Pons (tissue), 1 donor: ENCODE results near the gene KCNE5.
"Not testable (repeated sequence)": the region's sequence is repeated elsewhere in the genome, so short reads cannot be mapped to it uniquely, and the experiment has no call there.

ENCODE experiments used
- DNase-seq: peaks from one replicate; pipeline ENCODE4 v3.0.0-alpha.2; 2016; ENCODE audit warnings: low spot score

The KCNE5 gene, protein sequence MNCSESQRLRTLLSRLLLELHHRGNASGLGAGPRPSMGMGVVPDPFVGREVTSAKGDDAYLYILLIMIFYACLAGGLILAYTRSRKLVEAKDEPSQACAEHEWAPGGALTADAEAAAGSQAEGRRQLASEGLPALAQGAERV

DNA sequence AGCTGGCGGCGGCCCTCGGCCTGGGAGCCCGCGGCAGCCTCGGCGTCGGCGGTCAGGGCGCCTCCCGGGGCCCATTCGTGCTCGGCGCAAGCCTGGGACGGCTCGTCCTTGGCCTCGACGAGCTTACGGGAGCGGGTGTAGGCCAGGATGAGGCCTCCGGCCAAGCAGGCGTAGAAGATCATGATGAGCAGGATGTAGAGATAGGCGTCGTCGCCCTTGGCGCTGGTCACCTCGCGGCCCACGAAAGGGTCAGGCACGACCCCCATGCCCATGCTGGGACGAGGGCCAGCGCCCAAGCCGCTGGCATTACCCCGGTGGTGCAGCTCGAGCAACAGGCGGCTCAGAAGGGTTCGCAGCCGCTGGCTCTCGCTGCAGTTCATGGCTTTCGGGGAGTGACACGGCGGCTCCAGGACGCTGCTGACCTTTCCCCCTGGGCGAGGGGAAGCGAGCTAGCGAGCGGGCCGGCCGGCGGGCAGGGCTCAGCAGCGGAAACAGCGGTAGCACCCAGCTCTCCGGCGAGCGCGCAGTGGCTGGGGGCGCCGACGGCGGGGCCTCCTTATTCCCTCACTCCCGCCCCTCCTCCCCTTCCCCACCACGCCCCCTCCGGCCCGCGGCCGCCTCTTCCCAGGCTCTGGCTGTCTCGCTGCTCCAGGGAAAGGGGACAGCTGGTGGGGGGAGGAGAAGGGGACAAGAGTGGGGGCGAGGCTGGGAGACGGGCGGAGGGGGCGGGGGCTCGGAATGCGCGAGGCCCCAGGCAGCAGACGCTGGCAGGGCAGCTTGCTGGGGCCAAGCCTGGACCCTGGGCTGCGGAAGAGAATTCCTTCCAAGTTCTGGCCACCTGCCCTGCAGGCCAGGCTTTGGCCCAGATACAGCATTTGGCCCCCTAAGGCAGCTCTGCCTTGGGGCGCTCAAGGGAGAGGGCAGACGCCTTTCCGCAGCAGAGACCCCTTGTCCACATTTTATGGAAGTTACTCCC lies at the start of gene KCNE5:
TSS of gene KCNE5 (minus strand) at position 532 of the 976 bp plus-strand sequence. CDS start at position 380, 152 bp downstream.
- no peak for DNase-seq

DNA sequence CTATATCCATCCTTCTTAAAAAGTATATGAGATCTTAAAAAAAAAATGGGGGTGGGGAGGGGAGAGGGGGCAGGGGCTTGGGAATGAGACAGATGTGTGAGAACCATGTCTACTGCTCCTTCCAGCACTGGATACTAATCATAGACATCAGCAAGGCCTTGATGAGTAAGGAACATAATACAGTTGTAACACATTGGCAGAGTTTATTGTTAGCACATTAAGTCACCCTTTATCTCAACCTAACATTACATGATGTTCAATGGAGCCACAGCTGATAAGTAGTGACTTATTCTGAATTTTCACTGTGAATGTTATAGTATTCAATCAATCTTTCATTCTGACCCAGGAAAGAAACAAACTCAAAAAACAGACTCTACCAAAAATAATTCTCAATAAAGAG lies 47.3 kb upstream of the KCNE5 start:
- DNase-seq: no peak

DNA sequence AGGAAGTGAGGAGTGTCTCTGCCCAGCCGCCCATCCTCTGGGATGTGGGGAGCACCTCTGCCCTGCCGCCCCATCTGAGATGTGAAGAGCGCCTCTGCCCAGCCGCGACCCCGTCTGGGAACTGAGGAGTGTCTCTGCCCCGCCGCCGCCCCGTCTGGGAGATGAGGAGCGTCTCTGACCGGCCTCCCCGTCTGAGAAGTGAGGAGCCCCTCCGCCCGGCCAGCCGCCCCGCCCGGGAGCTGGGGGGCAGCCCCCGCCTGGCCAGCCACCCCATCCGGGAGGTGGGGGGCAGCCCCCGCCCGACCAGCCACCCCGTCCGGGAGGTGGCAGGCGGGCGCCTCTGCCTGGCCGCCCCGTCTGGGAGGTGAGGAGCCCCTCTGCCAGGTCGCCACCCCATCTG lies 46.2 kb upstream of the KCNE5 start:
- DNase-seq: not testable (repeated sequence)

DNA sequence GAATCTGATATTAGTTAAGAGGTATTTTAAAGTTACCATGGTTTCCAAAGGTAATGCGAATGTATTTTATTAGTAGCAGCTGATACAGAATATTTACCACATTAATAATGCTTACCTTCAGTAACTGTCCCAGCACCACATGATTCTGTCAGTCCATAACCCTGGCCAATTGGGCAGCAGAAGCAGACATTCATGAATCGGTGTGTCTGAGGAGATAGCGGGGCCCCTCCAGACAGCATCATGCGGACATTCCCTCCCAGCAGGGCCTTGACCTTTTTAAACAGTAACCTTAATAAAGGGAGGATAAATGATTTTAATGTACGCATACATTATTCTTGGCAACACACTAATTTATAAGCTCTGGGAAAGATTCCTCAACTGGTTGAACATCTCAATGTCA lies 43.0 kb upstream of the KCNE5 start:
- DNase-seq: no peak

DNA sequence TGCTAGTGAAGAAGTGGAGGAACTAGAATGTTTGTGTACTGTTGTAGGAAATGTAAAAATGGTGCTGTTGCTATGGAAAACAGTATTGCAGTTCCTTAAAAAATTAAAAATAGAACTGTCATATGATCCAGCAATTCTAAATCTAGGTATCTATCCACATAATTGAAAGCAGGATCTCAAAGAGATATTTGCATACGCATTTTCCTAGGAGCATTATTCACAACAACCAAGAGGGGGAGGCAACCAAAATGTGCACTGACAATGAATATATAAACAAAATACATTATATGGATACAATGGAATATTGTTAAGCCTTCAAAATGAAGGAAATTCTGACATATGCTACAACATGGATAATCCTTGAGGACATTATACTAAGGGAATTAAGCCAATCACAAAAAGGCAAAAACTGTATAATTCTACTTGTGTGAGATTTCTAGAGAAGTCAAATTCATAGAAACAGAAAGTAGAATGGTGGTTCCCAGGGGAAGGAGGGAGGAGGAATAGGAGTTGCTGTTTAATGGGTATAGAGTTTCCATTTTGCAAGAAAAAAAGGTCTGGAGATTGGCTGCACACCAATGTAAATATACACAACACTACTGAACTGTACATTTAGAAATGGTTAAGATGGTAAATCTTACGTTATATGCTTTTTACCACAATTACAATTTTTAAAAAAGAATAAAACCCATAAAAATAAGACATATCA lies 35.6 kb upstream of the KCNE5 start:
- DNase-seq: no peak

DNA sequence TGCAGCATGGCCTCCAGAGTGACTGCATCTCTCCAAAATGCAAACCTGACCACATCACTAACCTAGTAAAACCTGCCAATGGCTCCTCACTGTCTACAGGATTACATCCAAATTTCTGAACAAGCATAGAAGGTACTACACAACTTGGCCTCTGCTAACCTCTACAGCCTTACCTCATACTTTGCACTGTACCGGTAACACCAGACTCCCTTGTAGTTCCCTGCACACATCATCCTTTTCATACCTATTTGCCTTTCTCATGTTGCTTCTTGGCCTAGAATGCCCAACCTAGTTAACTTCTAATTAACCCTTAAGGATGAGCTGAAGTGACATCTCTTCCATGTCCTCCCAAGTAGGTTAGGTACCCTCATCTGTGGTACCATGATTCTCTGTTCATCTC lies 33.4 kb upstream of the KCNE5 start:
- no peak for DNase-seq

DNA sequence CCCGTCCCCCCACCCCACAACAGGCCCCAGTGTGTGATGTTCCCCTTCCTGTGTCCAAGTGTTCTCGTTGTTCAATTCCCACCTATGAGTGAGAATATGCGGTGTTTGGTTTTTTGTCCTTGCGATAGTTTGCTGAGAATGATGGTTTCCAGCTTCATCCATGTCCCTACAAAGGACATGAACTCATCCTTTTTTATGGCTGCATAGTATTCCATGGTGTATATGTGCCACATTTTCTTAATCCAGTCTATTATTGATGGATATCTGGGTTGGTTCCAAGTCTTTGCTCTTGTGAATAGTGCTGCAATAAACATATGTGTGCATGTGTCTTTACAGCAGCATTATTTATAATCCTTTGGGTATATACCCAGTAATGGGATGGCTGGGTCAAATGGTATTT lies 32.4 kb upstream of the KCNE5 start:
- DNase-seq: not testable (repeated sequence)

DNA sequence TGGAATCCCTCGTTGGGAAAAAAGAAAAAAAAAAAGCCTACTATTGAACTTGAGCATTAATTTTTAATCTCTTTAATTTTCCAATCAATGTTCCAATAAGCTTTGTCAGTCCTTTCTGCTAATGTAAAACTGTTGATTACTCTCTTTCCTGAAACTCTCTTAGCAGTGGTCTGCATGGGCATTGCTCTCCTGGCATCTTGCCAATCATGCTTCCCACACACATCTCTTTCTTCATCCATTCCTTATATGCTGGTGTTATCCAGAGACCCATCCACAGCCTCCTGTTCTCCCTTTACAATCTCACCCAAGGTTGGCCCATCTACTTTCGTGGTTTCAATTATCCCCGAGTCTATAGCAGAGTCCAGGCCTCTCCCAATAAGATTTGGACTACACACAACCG lies 31.8 kb upstream of the KCNE5 start:
- no peak for DNase-seq

DNA sequence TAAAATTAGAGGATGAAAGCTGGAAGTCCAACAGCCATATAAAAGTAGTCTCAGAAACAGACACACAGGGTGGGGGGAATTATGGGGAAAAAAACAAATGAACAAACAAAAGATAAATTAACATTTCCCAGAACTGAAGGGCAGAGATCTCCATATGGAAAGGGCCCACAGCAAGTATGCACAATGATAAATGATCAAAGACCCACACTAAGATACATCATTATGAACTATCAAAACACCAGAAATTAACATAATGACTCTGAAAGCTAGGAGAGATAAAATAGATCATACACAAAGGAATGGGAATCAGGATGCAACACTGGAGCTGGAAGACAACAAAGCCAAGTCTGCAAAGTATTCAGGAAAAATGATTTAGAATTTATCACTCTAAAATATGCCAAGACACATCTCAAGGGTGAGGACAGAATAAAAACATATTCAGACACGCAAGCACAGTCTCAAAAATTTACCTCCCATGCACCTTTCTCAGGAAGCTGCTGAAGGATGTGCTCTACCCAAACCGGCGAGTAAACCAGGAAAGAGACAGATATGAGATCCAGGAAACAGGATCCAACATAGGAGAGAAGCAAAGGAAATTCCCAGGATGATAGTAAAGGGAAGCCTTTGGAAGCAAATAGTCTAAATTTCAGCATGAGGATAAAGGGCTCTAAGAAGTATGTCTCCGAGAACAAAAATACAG lies 30.7 kb upstream of the KCNE5 start:
- DNase-seq: no peak

DNA sequence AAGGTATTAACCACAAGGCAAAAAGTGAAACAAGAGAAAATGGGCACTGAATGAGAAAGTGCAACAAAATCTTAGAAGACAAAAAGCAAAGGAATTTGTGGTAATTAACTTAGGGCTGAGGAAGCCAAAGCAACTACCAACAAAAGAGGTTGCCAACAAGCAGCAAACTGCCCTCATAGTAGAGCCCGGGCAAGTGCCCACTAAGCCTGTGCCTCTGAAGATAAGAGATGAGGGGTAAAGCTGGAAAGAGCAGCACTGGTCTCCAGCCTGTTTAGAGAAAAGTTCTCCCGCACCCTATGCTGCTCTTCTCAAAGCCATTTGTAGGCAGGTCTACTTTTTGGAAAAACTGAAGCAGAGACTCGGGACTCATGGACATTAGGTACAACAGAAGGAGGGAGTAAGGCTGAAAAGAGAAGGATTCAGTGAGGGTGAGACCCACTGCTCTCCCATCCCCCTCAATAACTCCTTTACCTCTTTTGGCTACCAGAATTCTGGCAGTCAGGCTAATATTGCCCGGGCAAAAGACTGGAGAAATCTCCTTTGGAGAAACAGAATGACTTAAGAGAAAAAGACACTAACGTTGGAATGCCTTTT lies 29.6 kb upstream of the KCNE5 start:
- DNase-seq: no peak

DNA sequence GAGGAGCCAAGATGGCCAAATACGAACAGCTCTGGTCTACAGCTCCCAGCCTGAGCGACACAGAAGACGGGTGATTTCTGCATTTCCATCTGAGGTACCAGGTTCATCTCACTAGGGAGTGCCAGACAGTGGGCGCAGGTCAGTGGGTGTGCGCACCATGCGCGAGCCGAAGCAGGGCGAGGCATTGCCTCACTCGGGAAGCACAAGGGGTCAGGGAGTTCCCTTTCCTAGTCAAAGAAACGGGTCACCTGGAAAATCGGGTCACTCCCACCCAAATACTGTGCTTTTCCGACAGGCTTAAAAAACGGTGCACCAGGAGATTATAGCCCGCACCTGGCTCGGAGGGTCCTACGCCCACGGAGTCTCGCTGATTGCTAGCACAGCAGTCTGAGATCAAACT lies 19.7 kb upstream of the KCNE5 start:
- DNase-seq: not testable (repeated sequence)

DNA sequence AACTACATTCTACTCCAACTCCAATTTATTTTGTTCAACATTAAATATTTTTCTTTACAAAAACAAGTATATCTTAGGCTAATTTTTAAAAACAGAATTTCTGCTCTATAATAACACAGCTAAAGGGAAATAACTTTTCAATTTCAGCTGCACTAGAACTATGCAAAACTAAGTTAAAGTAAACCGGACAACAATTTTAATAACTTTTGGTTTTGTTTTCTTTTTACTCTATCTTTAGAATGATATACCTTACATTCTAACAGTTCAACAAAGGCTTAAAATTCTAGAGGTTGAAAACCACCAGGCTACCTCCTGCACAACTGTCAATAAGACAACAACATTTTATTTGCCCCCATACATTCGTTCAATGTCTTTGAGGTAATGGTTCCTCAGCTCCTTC lies 18.7 kb upstream of the KCNE5 start:
- DNase-seq: no peak

DNA sequence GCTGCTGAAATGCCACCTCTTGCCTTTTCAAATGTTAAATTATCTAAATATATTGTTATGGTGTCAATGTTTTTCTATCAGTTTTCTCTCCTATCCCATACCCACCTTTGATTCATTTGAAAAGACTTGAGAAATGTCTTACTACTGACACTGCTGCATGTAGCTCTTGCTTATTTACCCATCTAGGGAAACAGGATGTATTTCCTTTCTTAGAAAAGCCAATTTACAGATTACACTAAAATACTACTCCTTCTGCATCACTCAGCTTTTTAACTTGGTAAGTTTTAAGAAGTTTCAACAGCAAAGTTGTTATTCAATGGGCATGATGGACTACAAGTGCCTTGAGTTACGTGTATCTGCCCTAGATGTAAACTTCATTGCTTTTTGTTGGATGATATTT lies 13.2 kb upstream of the KCNE5 start:
- DNase-seq: no peak

DNA sequence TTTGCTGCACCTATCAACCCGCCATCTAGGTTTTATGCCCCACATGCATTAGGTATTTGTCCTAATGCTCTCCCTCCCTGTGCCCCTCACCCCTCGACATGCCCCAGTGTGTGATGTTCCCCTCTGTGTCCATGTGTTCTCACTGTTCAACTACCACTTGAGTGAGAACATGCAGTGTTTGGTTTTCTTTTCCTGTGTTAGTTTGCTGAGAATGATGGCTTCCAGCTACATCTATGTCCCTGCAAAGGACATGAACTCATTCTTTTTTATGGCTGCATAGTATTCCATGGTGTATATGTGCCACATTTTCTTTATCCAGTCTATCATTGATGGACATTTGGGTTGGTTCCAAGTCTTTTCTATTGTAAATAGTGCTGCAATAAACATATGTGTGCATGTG lies 12.5 kb upstream of the KCNE5 start:
- DNase-seq: not testable (repeated sequence)

DNA sequence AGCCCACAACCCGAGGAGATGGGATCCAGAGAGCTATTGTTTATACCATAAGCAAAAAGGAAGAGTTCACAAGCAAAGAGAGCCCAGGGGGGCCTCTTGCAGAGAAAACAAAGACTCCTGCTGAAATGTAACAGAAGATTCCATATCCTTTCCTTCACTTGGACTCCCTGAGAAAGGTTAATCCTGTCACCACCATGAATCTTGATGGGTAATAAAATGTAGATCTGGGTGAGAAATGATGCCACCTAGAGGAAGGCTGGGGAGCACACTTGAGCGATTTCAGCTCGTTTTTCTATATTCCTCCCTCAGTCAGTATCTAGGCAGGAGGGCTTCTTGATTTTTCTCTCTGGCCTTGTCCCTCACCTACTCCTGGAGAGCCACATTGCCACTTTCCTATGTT lies 10.2 kb upstream of the KCNE5 start:
- DNase-seq: no peak

DNA sequence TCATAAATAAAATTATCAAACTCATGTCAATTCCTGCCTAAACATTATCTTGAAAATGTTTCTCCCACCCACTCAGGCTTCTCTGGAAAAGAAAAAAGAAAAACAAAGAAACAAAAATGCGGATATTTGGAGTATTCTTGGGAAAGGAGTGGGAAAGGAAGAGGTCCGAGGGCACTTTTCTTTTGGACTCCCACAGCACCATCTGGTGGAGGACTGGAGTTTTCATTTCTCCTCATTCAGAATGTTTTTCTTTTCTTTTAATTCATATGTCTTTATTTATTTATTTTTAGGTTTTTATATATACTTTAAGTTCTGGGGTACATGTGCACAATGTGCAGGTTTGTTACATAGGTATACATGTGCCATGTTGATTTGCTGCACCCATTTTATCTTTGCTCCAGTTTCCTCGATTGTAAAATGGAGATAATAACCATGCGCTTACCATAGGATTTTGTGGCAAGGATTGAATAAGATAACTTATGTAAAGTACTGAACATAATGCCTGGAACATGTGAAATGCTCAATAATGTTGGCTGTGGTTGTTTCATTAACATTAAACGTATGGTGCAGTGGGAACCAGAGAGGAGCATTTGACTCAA lies 8.0 kb upstream of the KCNE5 start:
- DNase-seq: peak; percentile 26

DNA sequence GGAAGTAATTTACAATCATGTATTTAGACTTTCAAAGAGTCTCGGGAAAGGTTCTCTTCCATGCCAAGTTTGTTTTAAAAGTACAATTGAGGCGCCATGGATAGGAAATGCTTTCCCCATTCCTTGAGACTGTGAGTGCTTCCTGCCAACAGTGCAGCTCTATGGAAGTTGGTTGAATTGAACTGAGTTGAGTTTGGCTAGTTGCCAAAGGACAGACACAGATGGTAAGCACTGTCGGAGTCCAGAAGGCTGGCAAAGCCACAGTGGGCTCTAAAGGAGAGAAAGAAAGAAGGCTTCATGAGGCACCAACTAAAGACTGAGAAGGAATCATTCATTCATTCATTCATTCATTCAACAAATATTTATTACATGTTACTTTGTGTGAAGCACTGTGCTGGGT lies 4.3 kb upstream of the KCNE5 start:
- peak; percentile 52 for DNase-seq

DNA sequence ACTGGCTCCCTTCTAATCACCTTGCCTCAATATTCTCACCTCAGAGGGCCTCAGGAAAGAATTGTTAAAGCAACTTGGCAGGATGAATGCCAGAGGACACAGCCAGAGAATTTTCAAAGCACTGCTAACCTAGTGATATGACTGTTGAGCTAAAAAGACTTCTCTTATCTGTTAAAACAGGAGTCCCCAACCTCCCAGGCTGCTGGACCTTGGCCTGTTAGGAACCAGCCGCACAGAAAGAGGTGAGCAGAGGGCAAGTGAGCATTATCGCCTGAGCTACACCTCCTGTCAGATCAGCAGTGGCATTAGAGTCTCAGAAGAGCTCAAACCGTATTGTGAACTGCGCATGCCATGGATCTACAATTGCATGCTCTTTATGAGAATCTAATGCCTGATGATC lies 1.7 kb upstream of the KCNE5 start:
- DNase-seq: no peak

DNA sequence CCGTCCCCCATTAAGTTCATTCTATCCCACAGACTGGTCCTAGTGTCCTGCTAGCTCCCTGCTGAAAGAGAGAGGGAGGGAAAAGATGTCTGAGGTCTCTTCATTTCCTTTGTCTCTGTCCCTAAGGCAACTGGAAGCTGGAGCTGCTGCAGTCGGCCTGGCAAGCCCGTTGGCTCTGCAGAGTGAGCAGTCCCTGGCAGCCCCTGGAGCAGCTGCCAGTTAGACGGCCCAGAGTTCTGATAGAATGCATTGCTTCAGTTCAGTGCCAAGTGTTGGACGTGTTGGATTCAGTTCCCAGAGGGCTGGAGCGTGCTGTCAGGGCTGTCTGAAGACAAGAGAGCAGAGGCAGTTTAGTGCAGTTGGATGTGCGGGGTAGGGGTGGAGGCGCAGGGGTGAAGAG lies 975 bp downstream of the KCNE5 start:
- peak; percentile 26 for DNase-seq

DNA sequence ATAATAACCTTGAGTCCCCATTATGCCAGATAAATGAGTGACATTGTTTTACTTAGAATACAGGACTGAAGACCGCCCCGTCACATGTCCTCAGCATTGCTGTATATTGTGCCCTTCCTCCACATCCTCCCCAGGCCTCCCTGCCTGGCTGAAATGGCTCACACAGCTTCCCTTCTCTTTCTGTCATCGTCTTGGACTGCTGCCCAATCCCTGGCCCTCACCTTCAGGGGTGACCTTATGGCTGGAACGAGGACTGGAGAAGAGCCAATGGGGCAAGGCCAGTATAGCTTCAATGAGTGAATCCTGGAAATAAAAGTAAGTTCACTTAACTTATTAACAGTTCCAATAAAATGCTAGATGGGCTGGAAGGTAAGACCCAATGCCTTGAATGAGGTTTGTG lies 2.7 kb downstream of the KCNE5 start:
- DNase-seq: no peak

DNA sequence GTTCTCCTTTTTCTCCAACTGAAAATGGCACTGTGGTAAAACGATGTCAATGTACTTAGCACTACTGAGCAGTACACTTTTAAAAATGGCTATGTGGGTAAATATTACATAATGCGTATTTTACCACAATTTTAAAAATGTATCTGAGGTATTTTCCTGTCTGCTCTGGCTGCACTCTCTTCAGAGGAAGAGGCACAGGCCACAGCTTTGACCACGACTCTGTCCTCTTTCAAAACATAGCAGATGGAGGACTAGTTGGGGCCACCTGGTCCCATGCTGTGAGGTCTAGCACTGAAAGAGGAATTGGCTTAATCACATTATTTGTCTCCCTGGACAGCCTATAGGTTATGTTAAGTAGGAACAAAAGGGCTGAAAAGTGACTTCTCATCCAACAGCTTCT lies 5.2 kb downstream of the KCNE5 start:
- no peak for DNase-seq

DNA sequence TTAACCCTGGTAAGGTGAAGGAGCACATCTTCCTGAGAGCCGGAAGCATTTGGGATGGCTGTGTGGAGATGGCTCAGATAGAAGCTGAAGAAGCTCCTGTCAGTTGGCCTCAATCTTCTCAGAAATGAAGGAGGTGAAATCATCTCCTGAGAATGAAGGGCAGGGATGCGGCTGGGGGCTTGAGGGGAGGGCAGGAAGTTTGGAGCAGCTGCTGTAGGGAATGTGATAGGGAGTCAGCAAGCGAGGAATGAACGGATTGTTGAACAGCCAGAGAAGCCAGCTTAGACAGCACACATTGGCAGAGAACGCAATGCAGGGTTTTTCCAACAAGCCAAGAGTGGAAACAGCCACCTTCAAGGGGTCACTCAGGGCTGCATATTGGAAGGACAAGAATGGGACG lies 10.0 kb downstream of the KCNE5 start:
- no peak for DNase-seq
